A549 (cell line): ENCODE measurements around the gene MIX23.

Source experiments
- BHLHE40 ChIP-seq: IDR thresholded peaks from 2 replicates; pipeline ENCODE4 v1.6.1; 2012; ENCODE audit warnings: low read depth, low read length, inconsistent platforms
- CEBPB ChIP-seq, 2 experiments: fragments of >200 bp in 1 of 2; sonication (Bioruptor Twin) in 1 of 2; formaldehyde crosslinking in 1 of 2; IDR thresholded peaks; 2 replicates each; pipeline ENCODE4 v1.6.1; 2012 to 2016
- CTCF ChIP-seq: fragments of >200 bp; sonication (Bioruptor Twin); formaldehyde crosslinking; IDR thresholded peaks from 3 replicates; pipeline ENCODE4 v1.5.1; 2016
- EHMT2 ChIP-seq: fragments of 200-600 bp; sonication (generic); IDR thresholded peaks from 2 replicates; pipeline ENCODE4 v1.6.1; 2016; ENCODE audit warnings: antibody characterized with exemption, low read depth, mild to moderate bottlenecking, moderate library complexity
- EP300 ChIP-seq, 2 experiments: fragments of >200 bp; sonication (Bioruptor Twin); formaldehyde crosslinking; IDR thresholded peaks; 2 replicates in 1 of 2; 3 replicates in 1 of 2; pipeline ENCODE4 v1.6.1; 2016 to 2017
- POLR2A ChIP-seq: IDR thresholded peaks from 2 replicates; pipeline ENCODE4 v1.6.1; 2012; ENCODE audit warnings: mild to moderate bottlenecking, low read length
- SREBF2 ChIP-seq: fragments of 450-650 bp; IDR thresholded peaks from 2 replicates; pipeline ENCODE4 v1.6.1; 2014; ENCODE audit warnings: mild to moderate bottlenecking, moderate library complexity
- ZFP36 ChIP-seq: fragments of 450-650 bp; IDR thresholded peaks from 2 replicates; pipeline ENCODE4 v1.6.1; 2014; ENCODE audit warnings: borderline replicate concordance; ENCODE audit not compliant: partially characterized antibody
- TF ChIP-seq, protein P1 (sequence below): IDR thresholded peaks from 2 replicates; pipeline ENCODE4 v1.6.1; 2012

GRCh38 chr3:122414391-122414790 is 31.4 kb upstream of the MIX23 start:
- TF ChIP-seq, protein P1, sequence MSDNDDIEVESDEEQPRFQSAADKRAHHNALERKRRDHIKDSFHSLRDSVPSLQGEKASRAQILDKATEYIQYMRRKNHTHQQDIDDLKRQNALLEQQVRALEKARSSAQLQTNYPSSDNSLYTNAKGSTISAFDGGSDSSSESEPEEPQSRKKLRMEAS = no peak
- TF ChIP-seq CTCF (no peak), CEBPB (IDR thresholded peaks at IDR 0.05) (no peak), ZFP36 (no peak), POLR2A (no peak), SREBF2 (no peak), EP300 (IDR thresholded peaks at IDR 0.05) (no peak), BHLHE40 (no peak), EHMT2 (no peak)
